Panc1 (cell line): ENCODE measurements around the gene BLM. TPM values are rescaled to one million over a fixed set of nuclear protein-coding genes. Genes with fewer than 3 reads are reported as not detected.

Source experiments
- ATAC-seq: fragments of 200-7000 bp; cut with Tn5 transposase; 2 replicates; pipeline ENCODE4 v1.9.1; 2020; ENCODE audit warnings: mild to moderate bottlenecking, moderate library complexity
- BruUV-seq: library from RNA; stranded (reverse); fragments of 400-500 nt; replicated peaks from 2 replicates; lab custom pipeline; 2021; lab: Mats Ljungman, UMichigan
- CTCF ChIA-PET: fragments of 300-600 bp; sonication (Branson Sonifier 250); formaldehyde crosslinking; loops from one replicate; lab custom pipeline; 2022; ENCODE audit warnings: antibody characterized with exemption; lab: Charles Lee
- POLR2A ChIA-PET: fragments of 300-600 bp; sonication (Branson Sonifier 250); formaldehyde crosslinking; loops from one replicate; lab custom pipeline; 2022; ENCODE audit warnings: antibody characterized with exemption; lab: Charles Lee
- DNase-seq: peaks from one replicate; pipeline ENCODE4 v3.0.0-alpha.2; 2010; ENCODE audit warnings: low read depth, low spot score
- H3K27ac ChIP-seq: 2 replicates; pipeline ENCODE4 v1.5.1; 2011; ENCODE audit warnings: mild to moderate bottlenecking, low read length, inconsistent platforms
- H3K27me3 ChIP-seq: fragments of 200-500 bp; sonication (Bioruptor generic); 2 replicates; pipeline ENCODE4 v1.6.0; 2014; ENCODE audit warnings: low read length, inconsistent platforms; ENCODE audit not compliant: control insufficient read depth, insufficient read depth
- H3K36me3 ChIP-seq: fragments of 200-500 bp; sonication (Bioruptor generic); 2 replicates; pipeline ENCODE4 v1.5.1; 2014; ENCODE audit warnings: inconsistent platforms, mild to moderate bottlenecking, low read length, moderate library complexity; ENCODE audit not compliant: control insufficient read depth, insufficient read depth
- H3K4me1 ChIP-seq: 2 replicates; pipeline ENCODE4 v1.5.1; 2011; ENCODE audit warnings: inconsistent platforms, mild to moderate bottlenecking, low read length, moderate library complexity; ENCODE audit not compliant: control insufficient read depth, insufficient read depth
- H3K4me3 ChIP-seq, 2 experiments: 2 replicates each; pipeline ENCODE4 v1.5.1; 2011 to 2012; ENCODE audit warnings: low read depth in 2 of 2, low read length in 2 of 2, mild to moderate bottlenecking in 2 of 2, inconsistent platforms in 1 of 2, moderate library complexity in 1 of 2
- H3K9me3 ChIP-seq: fragments of 200-500 bp; sonication (Bioruptor generic); 2 replicates; pipeline ENCODE4 v1.5.1; 2014; ENCODE audit warnings: low read depth, mild to moderate bottlenecking, inconsistent platforms, low read length, moderate library complexity; ENCODE audit not compliant: control insufficient read depth, insufficient read depth
- POLR2AphosphoS5 ChIP-seq: IDR thresholded peaks from 2 replicates; pipeline ENCODE4 v1.6.1; 2012; ENCODE audit warnings: mild to moderate bottlenecking, low read depth, low read length, moderate library complexity
- SIN3A ChIP-seq: IDR thresholded peaks from 2 replicates; pipeline ENCODE4 v1.6.1; 2012; ENCODE audit warnings: low read depth, mild to moderate bottlenecking, low read length, moderate library complexity, borderline replicate concordance; ENCODE audit not compliant: insufficient read depth
- TCF7L2 ChIP-seq: IDR thresholded peaks from 2 replicates; pipeline ENCODE4 v1.6.1; 2011; ENCODE audit warnings: mild to moderate bottlenecking, low read depth, low read length, inconsistent platforms
- in situ Hi-C: cut with HindIII; loops from 2 replicates; pipeline ENCODE4 v1.10.0; 2016; ENCODE audit warnings: low sequenced_read_pairs, low pct_unique_long_range_greater_than_20kb
- intact Hi-C: fragments of 100-400 bp; cut with micrococcal nuclease; formaldehyde crosslinking; loops from one replicate; pipeline ENCODE4 v1.10.0; 2022; ENCODE audit not compliant: unreplicated experiment
- total RNA-seq: library from RNA; stranded (reverse); gene quantifications from one replicate; pipeline ENCODE4 v1.2.1, GENCODE V29; 2021; ENCODE audit not compliant: unreplicated experiment
- TF ChIP-seq, protein P1 (sequence below), 2 experiments: IDR thresholded peaks; 2 replicates each; pipeline ENCODE4 v1.6.1; 2011 to 2012; ENCODE audit warnings: low read depth in 2 of 2, control low read depth in 1 of 2, low read length in 1 of 2, mild to moderate bottlenecking in 1 of 2, moderate library complexity in 1 of 2; ENCODE audit not compliant: insufficient read depth in 1 of 2
- TF ChIP-seq, protein P2 (sequence below): fragments of 450-650 bp; IDR thresholded peaks from 2 replicates; pipeline ENCODE4 v1.5.1; 2017; ENCODE audit warnings: mild to moderate bottlenecking

The BLM gene
- total RNA-seq, 1 experiment from 2014 or later = 23.9 TPM

DNA sequence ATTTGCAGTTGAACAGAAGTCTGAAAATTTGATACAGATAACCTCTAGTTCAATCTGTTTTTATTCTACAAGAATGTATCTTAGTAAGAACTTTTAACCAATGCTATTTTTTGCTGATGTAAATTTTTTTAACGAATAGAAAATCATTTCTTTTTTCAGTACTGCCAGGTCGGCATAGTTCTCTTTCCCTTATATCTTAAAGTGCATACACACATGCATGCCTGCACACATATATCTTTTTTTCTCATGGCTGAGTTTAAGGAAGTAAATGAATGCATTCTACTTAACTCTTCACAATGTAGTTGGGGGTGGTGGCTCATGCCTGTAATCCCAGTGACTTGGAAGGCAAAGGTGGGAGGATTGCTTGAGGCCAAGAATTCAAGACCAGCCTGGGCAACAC lies 48.4 kb downstream of the BLM start:
- in situ Hi-C loops = no loop called here
- POLR2A ChIA-PET = no interaction called here

GRCh38 chr15:90765966-90766365 lies 48.8 kb downstream of the BLM start:
- intact Hi-C loops = no loop called here
- POLR2A ChIA-PET = no interaction called here
- H3K9me3 ChIP-seq = no peaks in the 10 kb centered on the region
- H3K36me3 ChIP-seq = 0 out of 2 replicates have a peak, but pooled peaks cover 6% of the 10 kb centered on the region
- H3K4me1 ChIP-seq = no peaks in the 10 kb centered on the region
- no peaks in the 10 kb centered on the region for H3K27me3 ChIP-seq
- H3K27ac ChIP-seq = no peak overlapping the region
- CTCF ChIA-PET = no interaction called here
- no TSS peak for BruUV-seq
- no peak for TF ChIP-seq SIN3A
- no peak for TF ChIP-seq POLR2AphosphoS5
- TF ChIP-seq, protein P1, sequence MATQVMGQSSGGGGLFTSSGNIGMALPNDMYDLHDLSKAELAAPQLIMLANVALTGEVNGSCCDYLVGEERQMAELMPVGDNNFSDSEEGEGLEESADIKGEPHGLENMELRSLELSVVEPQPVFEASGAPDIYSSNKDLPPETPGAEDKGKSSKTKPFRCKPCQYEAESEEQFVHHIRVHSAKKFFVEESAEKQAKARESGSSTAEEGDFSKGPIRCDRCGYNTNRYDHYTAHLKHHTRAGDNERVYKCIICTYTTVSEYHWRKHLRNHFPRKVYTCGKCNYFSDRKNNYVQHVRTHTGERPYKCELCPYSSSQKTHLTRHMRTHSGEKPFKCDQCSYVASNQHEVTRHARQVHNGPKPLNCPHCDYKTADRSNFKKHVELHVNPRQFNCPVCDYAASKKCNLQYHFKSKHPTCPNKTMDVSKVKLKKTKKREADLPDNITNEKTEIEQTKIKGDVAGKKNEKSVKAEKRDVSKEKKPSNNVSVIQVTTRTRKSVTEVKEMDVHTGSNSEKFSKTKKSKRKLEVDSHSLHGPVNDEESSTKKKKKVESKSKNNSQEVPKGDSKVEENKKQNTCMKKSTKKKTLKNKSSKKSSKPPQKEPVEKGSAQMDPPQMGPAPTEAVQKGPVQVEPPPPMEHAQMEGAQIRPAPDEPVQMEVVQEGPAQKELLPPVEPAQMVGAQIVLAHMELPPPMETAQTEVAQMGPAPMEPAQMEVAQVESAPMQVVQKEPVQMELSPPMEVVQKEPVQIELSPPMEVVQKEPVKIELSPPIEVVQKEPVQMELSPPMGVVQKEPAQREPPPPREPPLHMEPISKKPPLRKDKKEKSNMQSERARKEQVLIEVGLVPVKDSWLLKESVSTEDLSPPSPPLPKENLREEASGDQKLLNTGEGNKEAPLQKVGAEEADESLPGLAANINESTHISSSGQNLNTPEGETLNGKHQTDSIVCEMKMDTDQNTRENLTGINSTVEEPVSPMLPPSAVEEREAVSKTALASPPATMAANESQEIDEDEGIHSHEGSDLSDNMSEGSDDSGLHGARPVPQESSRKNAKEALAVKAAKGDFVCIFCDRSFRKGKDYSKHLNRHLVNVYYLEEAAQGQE (IDR thresholded peaks at IDR 0.05; ENCODE audit: insufficient read depth in 1 of 2, low read depth in 2 of 2, low read length in 1 of 2) = no peak
- TF ChIP-seq, protein P2, sequence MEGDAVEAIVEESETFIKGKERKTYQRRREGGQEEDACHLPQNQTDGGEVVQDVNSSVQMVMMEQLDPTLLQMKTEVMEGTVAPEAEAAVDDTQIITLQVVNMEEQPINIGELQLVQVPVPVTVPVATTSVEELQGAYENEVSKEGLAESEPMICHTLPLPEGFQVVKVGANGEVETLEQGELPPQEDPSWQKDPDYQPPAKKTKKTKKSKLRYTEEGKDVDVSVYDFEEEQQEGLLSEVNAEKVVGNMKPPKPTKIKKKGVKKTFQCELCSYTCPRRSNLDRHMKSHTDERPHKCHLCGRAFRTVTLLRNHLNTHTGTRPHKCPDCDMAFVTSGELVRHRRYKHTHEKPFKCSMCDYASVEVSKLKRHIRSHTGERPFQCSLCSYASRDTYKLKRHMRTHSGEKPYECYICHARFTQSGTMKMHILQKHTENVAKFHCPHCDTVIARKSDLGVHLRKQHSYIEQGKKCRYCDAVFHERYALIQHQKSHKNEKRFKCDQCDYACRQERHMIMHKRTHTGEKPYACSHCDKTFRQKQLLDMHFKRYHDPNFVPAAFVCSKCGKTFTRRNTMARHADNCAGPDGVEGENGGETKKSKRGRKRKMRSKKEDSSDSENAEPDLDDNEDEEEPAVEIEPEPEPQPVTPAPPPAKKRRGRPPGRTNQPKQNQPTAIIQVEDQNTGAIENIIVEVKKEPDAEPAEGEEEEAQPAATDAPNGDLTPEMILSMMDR = no peak
- TF ChIP-seq TCF7L2 = no peak
- in situ Hi-C loops = no loop called here
- H3K4me3 ChIP-seq = no peak overlapping the region
- ATAC-seq (no peak), DNase-seq (no peak)

More for the DNA sequence above, 48.4 kb downstream of the BLM start:
- BruUV-seq = no TSS peak
- Histone ChIP-seq H3K9me3 (no peaks in the 10 kb centered on the region), H3K27me3 (no peaks in the 10 kb centered on the region), H3K27ac (no peak overlapping the region), H3K4me1 (no peaks in the 10 kb centered on the region), H3K36me3 (0 out of 2 replicates have a peak, but pooled peaks cover 6% of the 10 kb centered on the region), H3K4me3 (no peak overlapping the region)
- DNase-seq = no peak
- TF ChIP-seq TCF7L2 (no peak), POLR2AphosphoS5 (no peak), SIN3A (no peak)
- TF ChIP-seq, protein P1 (IDR thresholded peaks at IDR 0.05; ENCODE audit: insufficient read depth in 1 of 2, low read depth in 2 of 2, low read length in 1 of 2) = no peak
- TF ChIP-seq, protein P2 = no peak
- intact Hi-C loops = no loop called here
- ATAC-seq = no peak
- CTCF ChIA-PET = no interaction called here
